Measurements from ENCODE around the gene KLHL29.

The KLHL29 gene

GRCh38 chr2:23482607-23483006 lies 97.6 kb downstream of the KLHL29 start:
- DNase-seq (ENCODE audit: low read depth): no peak
- no peak overlapping the region for H3K4me3 ChIP-seq (ENCODE audit: low read depth, low read length)
- in situ Hi-C loops (cut with HindIII; ENCODE audit: low sequenced_read_pairs): no loop called here
- TF ChIP-seq CTCF (IDR thresholded peaks at IDR 0.05; ENCODE audit: low read depth, low read length, missing control alignments): no peak

GRCh38 chr2:23483791-23484190 lies 98.8 kb downstream of the KLHL29 start:
- no peak overlapping the region for H3K4me3 ChIP-seq (ENCODE audit: low read depth, low read length)
- no peak for TF ChIP-seq CTCF (IDR thresholded peaks at IDR 0.05; ENCODE audit: low read depth, low read length, missing control alignments)
- no peak for DNase-seq (ENCODE audit: low read depth)
- in situ Hi-C loops (cut with HindIII; ENCODE audit: low sequenced_read_pairs): no loop called here

DNA sequence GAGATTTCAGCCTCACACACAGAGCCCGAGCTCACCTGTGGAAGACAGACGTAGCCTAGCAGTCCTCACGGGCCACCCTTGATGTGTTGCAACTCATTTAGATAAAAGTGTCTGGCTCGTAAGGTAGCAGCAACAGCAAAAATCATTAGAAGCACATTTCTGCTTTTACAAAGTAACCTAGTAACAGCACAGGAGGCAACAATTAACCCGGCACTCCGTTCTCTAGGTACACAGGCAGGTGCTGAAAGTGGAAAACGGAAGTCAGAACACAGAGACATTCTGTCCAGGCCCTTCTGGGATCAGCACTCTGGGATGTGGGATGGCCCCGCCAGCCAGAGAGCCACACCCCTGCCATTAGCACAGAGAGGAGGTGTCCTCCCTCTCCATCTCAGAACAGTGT lies 99.3 kb downstream of the KLHL29 start:
- TF ChIP-seq CTCF (IDR thresholded peaks at IDR 0.05; ENCODE audit: low read depth, low read length, missing control alignments): no peak
- in situ Hi-C loops (cut with HindIII; ENCODE audit: low sequenced_read_pairs): no loop called here
- no peak overlapping the region for H3K4me3 ChIP-seq (ENCODE audit: low read depth, low read length)
- no peak for DNase-seq (ENCODE audit: low read depth)

DNA sequence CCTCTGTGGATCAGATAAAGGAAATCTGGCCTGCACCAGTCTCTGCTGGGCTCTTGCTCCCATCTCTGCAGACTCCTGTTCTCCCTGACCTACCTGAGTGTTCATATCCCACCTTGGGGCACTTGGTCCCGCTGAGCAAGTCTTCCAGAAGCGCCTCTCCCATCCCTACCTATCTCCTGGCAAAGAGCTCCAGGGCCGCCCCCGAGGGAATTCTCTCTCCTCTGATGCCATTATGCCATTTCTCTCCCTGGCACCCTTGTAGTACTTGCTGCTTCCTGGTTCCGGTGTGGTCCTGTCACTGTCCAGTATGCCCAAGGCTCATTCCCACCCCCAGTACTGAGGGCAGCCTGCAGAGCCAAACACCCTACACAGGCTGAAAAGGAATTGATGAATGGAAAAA lies 99.8 kb downstream of the KLHL29 start:
- H3K4me3 ChIP-seq (ENCODE audit: low read depth, low read length): no peak overlapping the region
- in situ Hi-C loops (cut with HindIII; ENCODE audit: low sequenced_read_pairs): no loop called here
- TF ChIP-seq CTCF (IDR thresholded peaks at IDR 0.05; ENCODE audit: low read depth, low read length, missing control alignments): no peak
- DNase-seq (ENCODE audit: low read depth): no peak

DNA sequence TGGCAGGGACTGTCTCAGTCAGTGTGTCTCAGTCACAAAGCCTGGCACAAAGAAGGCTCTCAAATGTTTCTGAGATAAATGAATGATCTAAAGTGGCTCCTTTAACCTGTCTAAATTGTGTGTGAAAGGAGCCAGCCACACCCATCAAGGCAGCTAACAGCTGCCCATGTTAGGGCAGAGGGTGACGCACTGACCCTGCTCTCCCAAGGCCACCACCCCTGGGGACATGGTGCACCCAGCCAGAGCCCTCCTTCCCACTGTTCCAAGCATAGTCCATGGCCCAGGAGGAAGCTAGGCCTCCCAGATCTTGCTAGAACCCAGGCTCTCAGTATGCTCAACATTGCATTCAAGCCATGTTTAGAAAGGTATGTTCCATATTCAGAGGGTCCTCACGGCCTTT lies 100.3 kb downstream of the KLHL29 start:
- in situ Hi-C loops (cut with HindIII; ENCODE audit: low sequenced_read_pairs): no loop called here
- no peak for TF ChIP-seq CTCF (IDR thresholded peaks at IDR 0.05; ENCODE audit: low read depth, low read length, missing control alignments)
- no peak overlapping the region for H3K4me3 ChIP-seq (ENCODE audit: low read depth, low read length)
- no peak for DNase-seq (ENCODE audit: low read depth)

GRCh38 chr2:23485841-23486683 lies 101.1 kb downstream of the KLHL29 start:
- TF ChIP-seq CTCF (IDR thresholded peaks at IDR 0.05; ENCODE audit: low read depth, low read length, missing control alignments): no peak
- DNase-seq (ENCODE audit: low read depth): no peak
- in situ Hi-C loops (cut with HindIII; ENCODE audit: low sequenced_read_pairs): no loop called here
- no peak overlapping the region for H3K4me3 ChIP-seq (ENCODE audit: low read depth, low read length)
